IPS-18a (cell line): Measurements from ENCODE around the gene SIGMAR1.
"Not testable (repeated sequence)": the region's sequence is repeated elsewhere in the genome, so short reads cannot be mapped to it uniquely, and the experiment has no call there.

Source experiments
- H3K27ac ChIP-seq: one replicate; pipeline ENCODE4 v1.5.1; 2013; ENCODE audit warnings: low read length
- H3K27me3 ChIP-seq: one replicate; pipeline ENCODE4 v1.6.1; 2013; ENCODE audit warnings: mild to moderate bottlenecking, low read length; ENCODE audit not compliant: control insufficient read depth, insufficient read depth
- H3K36me3 ChIP-seq: one replicate; pipeline ENCODE4 v1.6.1; 2013; ENCODE audit warnings: low read depth, low read length; ENCODE audit not compliant: control insufficient read depth
- H3K4me1 ChIP-seq: one replicate; pipeline ENCODE4 v1.6.1; 2013; ENCODE audit warnings: low read depth, low read length; ENCODE audit not compliant: control insufficient read depth
- H3K4me3 ChIP-seq: one replicate; pipeline ENCODE4 v1.5.1; 2013; ENCODE audit warnings: low read length
- H3K9ac ChIP-seq: one replicate; pipeline ENCODE4 v1.6.1; 2013; ENCODE audit warnings: mild to moderate bottlenecking, low read length, moderate library complexity
- H3K9me3 ChIP-seq: one replicate; pipeline ENCODE4 v1.6.1; 2013; ENCODE audit warnings: low read depth, low read length; ENCODE audit not compliant: control insufficient read depth

The SIGMAR1 gene

DNA sequence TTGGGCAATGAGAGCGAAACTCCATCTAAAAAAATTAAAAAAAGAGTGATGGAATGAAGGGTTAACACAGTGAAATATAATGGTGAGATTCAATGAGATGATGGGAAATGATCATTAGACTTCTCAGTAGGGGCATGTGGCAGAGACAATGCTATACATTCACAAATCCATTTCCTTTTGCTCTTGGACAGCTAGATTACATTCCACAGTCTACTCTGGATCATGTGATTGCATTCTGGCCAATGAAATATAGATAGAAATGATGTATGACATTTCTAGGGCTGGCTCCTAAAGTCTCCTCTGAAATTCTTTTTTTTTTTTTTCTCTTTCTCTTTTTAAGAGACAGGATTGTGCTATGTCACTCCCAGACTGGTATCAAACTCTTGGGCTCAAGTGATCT, 5.1 kb upstream of the SIGMAR1 start:
- Histone ChIP-seq H3K27me3 (no peaks in the 10 kb centered on the region), H3K9me3 (no peaks in the 10 kb centered on the region), H3K27ac (no peak overlapping the region), H3K4me3 (no peak overlapping the region), H3K4me1 (peaks cover 15% of the 10 kb centered on the region), H3K9ac (no peak overlapping the region), H3K36me3 (no peaks in the 10 kb centered on the region)

DNA sequence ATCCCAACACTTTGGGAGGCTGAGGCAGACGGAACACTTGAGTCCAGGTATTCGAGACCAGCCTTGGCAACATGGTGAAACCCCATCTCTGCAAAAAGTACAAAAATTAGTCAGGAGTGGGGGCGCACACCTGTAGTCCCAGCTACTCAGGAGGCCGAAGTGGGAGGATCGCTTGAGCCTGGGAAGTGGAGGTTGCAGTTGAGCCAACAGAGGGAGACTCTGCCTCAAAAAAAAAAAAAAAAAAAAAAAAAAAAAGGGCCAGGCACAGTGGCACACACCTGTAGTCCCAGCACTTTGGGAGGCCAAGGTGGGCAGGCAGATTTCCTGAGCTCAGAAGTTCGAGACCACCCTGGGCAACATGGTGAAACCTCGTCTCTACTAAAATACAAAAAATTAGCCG, 1.7 kb upstream of the SIGMAR1 start:
- H3K27me3 ChIP-seq, H3K36me3 ChIP-seq, H3K27ac ChIP-seq, H3K4me3 ChIP-seq, H3K4me1 ChIP-seq, H3K9me3 ChIP-seq, H3K9ac ChIP-seq: not testable (repeated sequence)

DNA sequence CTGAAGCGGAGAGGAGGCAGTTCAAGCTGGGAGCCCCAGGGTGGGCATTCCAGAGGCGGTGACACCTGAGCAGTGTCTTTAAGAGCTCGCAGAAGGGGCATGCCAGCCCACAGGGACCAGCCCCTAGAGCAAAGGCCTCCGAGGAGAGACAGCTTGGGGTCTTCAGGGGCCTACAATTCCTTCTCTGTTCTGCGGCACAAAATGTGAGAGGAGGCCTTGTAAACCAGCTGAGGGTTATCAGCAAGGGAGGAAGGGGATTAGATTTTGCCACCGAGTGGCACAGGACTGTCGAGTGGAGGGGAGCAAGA, 505 bp upstream of the SIGMAR1 start:
- no peak overlapping the region for H3K27ac ChIP-seq
- H3K9ac ChIP-seq, result no peak overlapping the region
- H3K4me1 ChIP-seq, result peaks cover 5% of the 10 kb centered on the region
- peaks cover 4% of the 10 kb centered on the region for H3K27me3 ChIP-seq
- H3K36me3 ChIP-seq, result peaks cover 5% of the 10 kb centered on the region
- no peaks in the 10 kb centered on the region for H3K9me3 ChIP-seq
- peak overlapping the region; percentile 81 for H3K4me3 ChIP-seq

DNA sequence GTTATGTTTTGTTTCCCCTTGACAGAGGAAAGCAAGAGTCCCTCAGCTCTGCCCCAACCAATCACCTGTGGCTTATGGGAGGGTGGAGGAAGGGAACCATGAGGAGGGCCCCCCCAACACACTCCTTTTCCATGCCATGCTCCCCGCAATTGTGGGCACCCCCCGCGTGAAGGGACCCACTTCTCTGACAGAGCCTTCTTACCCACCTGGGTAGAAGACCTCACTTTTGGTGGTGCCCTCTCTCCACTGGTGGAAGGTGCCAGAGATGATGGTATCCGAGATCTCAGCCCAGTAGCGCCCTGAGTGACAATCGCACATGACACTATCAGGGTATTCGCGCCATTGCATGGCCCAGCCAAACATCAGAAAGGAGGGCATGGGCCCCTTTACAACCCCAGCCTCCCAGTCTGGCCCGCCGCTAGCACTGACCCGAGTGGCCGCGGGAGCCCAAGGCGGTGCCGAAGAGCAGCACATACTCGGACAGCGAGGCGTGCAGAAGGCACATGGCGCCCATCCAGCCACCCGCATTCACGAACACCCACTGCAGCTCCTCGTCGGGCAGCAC, 714 bp downstream of the SIGMAR1 start:
- Histone ChIP-seq H3K36me3 (peaks cover 5% of the 10 kb centered on the region), H3K9me3 (no peaks in the 10 kb centered on the region), H3K4me1 (peaks cover 5% of the 10 kb centered on the region), H3K27ac (no peak overlapping the region), H3K27me3 (peaks cover 5% of the 10 kb centered on the region), H3K9ac (peak overlapping the region; percentile 76), H3K4me3 (peak overlapping the region; percentile 81)

DNA sequence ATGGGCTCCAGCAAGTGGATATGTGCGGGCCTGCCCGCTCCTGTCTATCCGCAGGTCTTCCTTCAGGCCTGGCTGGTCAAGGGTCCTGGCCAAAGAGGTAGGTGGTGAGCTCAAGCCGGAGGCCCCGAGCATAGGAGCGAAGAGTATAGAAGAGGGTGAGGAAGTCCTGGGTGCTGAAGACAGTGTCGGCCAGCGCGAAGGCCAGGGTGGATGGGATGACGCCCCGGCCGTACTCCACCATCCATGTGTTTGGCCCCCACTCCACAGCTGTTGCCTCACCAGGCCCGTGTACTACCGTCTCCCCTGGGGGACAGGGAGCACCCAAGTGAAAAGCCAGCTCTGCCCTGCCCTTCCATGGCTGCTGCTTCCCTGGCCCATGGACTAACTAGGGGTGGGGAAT, 2.0 kb downstream of the SIGMAR1 start:
- Histone ChIP-seq H3K9me3 (no peaks in the 10 kb centered on the region), H3K36me3 (peaks cover 5% of the 10 kb centered on the region), H3K27ac (no peak overlapping the region), H3K4me1 (peaks cover 5% of the 10 kb centered on the region), H3K9ac (no peak overlapping the region), H3K27me3 (peaks cover 18% of the 10 kb centered on the region), H3K4me3 (no peak overlapping the region)

DNA sequence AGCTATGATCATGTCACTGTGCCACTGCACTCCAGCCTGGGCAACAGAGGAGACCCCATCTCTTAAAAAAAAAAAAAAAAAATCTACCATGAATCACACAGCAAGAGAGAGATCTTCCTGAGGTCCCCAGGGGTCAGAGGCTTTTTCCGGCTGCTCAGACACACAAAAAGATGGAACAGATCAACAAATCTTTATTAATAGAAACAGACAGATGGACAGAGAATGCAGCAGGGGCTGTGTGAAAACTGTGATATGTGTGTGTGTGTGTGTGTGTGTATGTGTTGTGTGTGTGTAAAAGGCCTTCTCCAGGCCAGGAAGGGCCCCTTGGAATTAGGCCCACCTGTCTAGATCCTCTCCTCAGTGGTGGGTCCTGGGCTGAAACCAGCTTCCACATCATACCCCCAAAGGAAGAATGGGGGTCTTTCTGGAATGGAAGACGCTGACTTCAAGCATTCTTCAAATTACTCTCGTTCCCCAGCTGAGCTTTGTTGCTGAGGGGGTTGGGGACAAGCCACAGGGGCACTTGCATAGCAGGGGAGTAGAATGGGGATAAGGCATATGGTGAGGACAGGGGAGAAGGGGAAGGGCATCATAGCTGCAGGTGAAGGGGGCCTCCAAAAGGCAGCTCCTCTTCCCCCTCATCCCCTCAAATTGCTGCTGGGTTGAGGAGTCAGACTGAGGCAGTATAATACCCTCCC, 2.9 kb downstream of the SIGMAR1 start:
- Histone ChIP-seq H3K9me3 (no peaks in the 10 kb centered on the region), H3K4me1 (peaks cover 5% of the 10 kb centered on the region), H3K4me3 (no peak overlapping the region), H3K9ac (no peak overlapping the region), H3K27me3 (peaks cover 27% of the 10 kb centered on the region), H3K27ac (no peak overlapping the region), H3K36me3 (peaks cover 5% of the 10 kb centered on the region)

DNA sequence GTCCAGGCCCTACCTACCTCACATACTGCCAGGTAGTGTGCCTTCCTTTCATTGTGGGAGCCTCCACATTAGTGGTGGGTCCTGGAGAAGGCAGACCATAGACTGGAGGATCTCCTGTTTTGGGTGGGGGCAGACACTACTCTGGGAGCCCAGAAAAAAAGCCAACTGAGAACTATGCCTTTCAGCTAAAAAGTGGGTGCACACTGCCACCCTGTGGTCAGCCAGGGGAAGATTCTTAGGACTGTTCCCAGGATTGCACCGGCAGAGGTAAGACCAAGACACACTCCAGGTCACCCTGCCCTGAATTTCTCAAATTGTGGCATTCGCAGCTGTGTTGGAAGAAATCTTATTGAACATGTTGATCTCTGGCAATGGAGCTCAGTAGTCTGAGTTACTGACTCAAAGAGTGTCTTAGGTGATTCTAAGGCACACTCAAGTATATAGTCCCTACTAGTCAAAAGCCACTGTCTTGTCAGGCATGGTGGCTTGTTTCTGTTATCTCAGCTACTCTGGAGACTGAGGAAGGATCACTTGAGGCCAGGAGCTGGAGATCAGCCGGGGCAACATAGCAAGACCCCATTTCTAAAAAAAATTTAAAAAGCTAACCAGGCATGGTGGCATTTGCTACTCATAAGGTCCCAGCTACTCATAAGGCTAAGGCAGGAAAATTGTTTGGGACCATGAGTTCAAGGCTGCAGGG, 3.6 kb downstream of the SIGMAR1 start:
- Histone ChIP-seq H3K27ac (no peak overlapping the region), H3K9me3 (no peaks in the 10 kb centered on the region), H3K9ac (no peak overlapping the region), H3K4me1 (peaks cover 5% of the 10 kb centered on the region), H3K36me3 (peaks cover 5% of the 10 kb centered on the region), H3K4me3 (no peak overlapping the region), H3K27me3 (peaks cover 34% of the 10 kb centered on the region)

DNA sequence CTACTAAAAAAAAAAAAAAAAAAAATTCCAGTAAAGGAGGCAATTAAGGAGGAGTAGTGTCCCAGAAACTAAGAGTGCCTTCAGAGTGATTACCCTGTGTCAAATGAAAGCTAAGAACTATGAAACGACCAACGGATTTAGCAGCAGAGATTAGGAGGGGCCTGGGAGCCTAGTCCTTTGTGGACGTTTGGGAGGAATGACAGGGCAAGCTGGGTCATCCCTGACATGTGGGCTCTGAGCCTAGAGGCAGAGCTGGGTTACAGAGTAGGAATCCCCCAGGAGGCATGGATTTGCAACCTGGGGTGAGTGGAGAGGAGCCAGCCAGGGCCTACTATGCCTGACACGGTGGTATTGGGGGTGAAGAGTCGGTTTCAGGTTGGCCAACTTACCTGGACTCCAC, 4.4 kb downstream of the SIGMAR1 start:
- no peak overlapping the region for H3K27ac ChIP-seq
- H3K27me3 ChIP-seq, result peaks cover 42% of the 10 kb centered on the region
- peaks cover 4% of the 10 kb centered on the region for H3K4me1 ChIP-seq
- H3K9me3 ChIP-seq, result no peaks in the 10 kb centered on the region
- no peak overlapping the region for H3K9ac ChIP-seq
- no peak overlapping the region for H3K4me3 ChIP-seq
- peaks cover 5% of the 10 kb centered on the region for H3K36me3 ChIP-seq

DNA sequence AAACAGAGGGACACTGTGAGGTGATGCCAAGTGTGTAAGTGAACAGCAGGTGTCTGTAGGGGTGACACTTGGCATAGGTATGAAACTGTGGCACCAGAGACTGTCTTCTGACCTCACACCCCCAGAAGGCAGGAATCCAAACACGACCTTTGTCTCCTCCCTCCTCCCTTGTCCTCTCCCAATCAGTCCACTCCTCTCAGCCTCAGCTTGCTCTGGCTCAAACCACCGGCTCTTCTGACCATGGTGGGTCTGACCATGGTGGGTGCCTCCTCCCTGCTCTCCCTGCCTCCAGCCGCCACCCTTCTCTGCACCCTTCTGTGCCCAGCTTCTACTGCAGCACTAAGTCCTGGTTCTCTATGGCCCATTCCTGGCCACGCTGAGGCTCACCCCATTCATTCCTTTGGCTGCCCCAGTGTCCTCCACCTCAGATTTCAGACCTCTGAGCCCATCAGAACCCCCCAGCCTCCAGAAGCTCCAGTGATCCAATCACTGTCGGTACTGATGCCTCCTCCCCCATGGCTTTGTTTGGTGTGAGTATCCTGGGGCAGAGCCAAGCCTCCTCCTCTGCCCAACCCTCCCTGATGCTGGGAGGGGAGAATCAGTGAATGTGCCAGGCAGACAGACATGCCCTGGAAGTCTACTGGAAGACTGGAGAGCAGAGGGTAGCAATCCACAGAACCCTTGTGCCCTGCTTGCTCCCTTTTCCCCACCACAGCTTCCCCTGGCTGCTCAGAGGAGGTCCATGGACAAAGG, 7.0 kb downstream of the SIGMAR1 start:
- Histone ChIP-seq H3K36me3 (peaks cover 4% of the 10 kb centered on the region), H3K9me3 (no peaks in the 10 kb centered on the region)

DNA sequence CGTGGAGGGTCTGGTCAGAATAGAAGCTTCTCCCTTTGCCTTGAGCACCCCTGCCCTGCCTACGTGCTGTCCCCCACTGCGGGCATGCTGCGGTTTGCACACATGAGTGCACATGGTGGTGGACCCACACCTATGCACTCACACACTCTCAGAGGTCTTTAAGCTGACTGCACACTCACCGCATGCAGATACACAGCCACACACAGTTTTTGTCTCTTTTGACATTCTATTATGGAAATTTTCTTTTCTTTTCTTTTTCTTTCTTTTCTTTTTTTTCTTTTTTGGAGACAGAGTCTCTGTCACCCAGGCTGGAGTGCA, 8.1 kb downstream of the SIGMAR1 start:
- peak overlapping the region; percentile 39 for H3K4me3 ChIP-seq
- no peaks in the 10 kb centered on the region for H3K9me3 ChIP-seq
- peaks cover 3% of the 10 kb centered on the region for H3K4me1 ChIP-seq
- no peaks in the 10 kb centered on the region for H3K36me3 ChIP-seq
- H3K27ac ChIP-seq, result no peak overlapping the region
- no peak overlapping the region for H3K9ac ChIP-seq
- H3K27me3 ChIP-seq, result peaks cover 75% of the 10 kb centered on the region

More for the DNA sequence above, 7.0 kb downstream of the SIGMAR1 start:
- Histone ChIP-seq H3K27me3 (peaks cover 64% of the 10 kb centered on the region), H3K4me1 (peaks cover 3% of the 10 kb centered on the region), H3K27ac (no peak overlapping the region), H3K4me3 (no peak overlapping the region), H3K9ac (no peak overlapping the region)

DNA sequence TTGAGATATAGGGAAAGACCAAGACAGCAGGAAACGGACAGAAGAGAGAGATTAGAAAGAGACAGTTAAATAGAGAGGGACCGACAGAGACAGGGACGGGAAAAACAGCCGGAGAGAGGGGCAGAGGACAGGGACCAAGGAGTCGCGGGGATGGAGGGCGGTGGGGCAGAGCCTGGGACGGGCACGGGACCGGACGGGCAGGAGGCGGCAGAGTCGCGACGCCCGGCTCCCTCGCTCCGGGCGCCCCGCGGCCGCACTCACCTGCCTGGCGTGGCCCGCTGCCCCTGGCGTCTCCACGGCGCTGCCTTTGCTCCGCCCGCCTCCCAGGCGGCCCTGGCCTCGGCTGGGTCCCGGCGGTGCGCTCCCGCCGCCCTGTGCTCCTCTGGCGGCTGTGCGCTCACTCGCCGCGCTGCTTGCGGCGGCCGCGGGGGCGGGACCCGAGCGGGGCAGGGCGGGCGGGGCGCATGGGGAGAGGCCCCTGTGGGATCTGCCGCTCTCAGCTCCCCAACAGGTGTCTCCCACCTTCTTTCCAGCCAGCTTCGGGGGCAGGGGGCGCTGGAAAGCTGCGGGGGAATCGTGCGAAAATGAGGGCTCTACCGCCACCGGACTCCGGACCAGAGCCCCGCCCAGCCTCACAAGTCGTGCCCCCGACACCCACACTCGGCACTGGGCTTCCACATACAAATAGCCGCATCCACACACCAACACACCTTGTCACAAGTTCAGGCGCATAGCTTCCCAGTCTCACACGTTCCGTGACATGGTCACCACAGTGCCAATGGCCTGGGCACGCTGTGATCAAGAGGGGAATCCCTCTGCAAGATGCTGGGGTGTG, 8.7 kb downstream of the SIGMAR1 start, which contains the start of gene ARID3C:
Gene ARID3C, minus strand, starts transcription at position 411 of the 835 bp plus-strand sequence. CDS start 1,052 bp downstream, outside the sequence.
- Histone ChIP-seq H3K27me3 (peaks cover 81% of the 10 kb centered on the region), H3K27ac (no peak within 1 kb of the TSS), H3K4me1 (peaks cover 3% of the 10 kb centered on the region), H3K4me3 (peak within 1 kb of the TSS; percentile 39), H3K9ac (no peak within 1 kb of the TSS), H3K9me3 (no peaks in the 10 kb centered on the region), H3K36me3 (no peaks in the 10 kb centered on the region)
